CD4-positive, alpha-beta T cell treated with Interleukin-21 for 1 hour (primary cell): ENCODE results near the gene CBARP.

Source experiments
- DNase-seq: peaks from one replicate; pipeline ENCODE4 v3.0.0-alpha.2; 2020

Gene CBARP

DNA sequence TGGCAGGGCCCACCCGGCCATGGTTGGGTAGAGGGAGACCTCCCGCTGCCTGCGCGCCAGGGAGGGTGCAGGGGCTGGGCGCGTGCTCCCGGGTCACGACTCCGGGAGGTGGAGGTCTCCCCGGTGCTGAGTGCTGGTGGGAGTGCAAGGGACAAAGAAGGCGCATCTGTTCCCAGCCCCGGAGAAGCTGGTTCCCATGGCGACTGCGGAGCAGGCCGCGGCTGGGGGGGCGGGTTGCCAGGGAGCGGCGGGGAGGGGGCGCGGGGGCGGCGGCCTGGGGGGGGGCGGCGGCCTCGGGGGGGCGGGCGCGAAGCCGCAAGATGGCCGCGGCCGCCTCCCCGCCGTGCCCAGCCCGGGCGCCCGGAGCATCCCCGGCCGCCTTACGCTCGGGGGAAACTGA, 1.2 kb downstream of the CBARP start:
- DNase-seq, result no peak

DNA sequence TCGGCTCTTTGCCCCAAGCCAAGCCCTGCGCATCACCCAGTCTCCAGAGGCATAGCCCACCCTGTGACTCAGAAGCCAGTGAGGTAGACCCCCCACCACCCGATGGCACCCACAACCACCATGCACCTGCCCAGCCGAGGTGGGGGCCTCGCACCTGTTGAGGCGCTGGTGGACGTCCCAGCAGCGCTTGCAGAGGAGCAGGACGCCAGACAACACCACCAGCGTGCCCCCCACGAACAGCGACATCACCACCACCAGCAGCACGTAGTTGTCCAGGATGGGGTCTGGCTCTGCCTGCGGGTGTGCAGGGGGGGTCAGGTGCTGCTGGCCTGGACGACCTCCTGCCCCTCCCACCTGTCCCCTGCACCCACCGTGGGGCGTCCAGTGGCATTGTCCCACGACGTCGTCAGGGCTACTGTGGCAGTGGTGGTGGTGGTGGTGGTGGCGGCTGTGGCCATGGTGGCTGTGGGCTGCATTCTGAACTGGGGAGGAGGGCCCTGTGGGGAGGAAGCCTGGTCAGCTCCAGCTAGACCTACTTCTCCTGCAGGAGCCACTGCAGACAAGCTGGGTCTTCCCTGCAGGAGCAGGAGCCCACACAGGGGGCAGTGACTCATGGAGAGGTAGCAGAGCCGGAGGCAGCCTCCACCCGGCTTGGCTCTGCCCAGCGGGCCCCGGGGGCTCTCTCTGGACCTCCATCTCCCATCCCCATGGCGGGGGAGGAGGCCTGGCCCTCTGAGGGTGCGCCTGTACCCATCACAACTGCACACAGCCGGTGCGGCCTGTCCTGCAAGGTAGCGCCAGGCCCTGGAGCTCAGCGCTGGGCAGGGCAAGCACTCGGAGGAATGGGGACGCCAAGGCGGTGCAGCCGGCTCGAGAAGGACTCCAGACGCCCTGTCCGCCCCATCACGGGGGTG, 1.9 kb downstream of the CBARP start:
- DNase-seq, result no peak

DNA sequence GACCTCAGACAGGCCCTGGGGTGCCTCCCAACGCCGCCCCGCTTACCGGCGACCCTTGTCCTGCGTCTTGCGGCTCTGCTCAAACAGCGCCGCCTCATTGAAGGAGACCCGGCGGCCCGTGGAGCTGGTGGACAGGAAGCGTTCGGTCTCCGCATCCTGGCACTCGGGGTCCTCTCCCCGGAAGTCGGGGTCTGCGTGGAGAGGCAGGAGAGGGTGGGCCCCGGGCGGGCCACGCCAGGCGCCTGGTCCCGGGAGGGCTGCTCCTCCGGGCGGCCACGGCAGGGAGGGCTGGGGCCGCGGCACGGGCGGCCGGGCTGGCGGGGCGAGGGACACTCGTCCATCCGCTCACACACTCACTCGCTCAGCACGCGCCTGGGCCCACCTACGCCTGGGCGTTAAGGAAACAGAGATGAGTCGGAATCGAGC, 2.8 kb downstream of the CBARP start:
- no peak for DNase-seq

DNA sequence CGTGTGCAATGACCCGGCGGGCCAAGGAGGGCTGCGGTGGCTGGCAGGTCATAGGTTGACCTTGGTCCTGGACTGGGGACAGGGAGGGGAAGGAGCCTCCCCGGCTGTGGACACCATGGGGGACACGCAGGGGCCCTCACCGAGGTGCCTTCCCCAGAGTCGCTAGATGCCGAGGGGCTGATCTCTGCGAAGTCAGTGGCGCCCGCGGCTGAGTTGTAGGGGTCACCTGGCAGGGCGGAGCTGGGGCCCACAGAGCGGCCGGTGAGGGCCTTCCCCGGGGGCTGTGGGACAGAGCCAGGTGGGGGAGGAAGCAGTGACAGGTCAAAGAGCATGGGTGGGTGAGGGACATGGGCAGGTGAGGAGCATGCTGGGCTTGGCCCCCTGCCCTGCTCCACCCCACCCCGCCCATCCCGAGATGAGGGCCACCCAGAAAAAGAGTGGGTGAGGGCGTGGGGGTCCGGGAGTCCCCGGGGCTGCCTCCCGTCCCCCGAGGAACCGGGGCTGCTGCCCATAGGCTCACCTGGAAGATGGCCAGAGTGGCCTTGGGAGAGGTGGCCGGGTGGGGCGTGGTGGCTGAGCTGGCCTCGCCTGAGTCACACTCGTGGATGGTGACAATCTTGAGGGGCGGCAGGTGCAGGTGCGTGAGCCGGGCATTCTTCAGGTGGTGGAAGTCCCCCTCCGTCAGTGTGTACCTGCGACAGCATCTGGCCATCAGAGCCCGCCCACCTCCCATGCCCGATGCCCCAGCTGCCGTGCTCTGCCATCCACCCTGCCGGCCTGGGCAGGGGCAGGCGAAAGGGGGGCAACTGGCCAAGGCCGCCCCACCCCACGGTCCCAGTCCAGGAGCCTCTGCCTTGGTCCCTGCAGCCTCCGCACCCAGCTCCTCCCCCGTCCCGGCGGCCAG, 3.5 kb downstream of the CBARP start:
- DNase-seq, result no peak

DNA sequence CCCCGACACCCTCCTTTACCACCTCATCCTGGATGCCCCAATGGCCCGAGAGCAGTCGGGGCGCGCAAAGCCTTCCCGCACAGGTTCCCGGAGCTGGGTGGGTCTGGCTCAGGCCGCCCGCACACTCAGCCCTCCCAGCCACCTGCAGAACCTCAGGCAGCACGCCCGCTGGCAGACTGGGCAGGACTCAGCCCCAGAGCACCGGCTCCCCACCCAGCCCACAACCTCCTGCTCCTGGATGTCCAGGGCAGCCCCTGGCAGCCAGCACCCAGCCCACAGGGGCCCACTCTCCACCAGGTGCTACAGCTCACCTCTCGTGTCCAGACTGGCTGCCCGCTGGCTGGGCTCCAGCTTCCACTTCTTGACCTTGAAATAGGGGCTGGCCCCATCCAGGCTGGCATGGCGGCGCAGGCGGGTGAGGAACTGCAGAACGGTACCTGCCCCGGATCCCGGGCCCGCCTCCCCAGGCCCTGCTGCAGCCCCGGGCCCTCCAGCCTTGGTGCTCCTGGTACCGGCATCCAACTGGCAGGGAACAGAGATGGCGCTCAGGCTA, 4.6 kb downstream of the CBARP start:
- no peak for DNase-seq

DNA sequence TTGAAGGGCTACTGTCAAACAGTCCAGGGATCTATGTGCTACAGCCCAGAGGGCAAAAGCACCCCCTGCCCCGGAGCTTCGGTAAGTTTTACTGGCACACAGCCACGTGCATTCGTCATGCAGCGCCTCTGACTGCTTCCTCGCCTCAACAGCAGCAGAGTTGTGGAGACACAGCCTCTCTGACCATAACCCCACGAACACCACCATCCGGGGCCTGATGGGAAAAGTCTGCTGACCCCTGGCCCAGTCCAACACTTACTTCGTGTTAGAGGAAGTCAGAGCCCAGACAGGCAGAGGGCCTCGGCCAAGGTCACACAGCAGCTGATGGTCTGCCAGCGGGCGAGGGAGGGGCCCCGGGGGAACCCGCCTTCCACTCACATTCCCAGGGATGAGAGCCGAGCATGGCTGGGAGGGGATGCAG, 5.1 kb downstream of the CBARP start:
- no peak for DNase-seq

DNA sequence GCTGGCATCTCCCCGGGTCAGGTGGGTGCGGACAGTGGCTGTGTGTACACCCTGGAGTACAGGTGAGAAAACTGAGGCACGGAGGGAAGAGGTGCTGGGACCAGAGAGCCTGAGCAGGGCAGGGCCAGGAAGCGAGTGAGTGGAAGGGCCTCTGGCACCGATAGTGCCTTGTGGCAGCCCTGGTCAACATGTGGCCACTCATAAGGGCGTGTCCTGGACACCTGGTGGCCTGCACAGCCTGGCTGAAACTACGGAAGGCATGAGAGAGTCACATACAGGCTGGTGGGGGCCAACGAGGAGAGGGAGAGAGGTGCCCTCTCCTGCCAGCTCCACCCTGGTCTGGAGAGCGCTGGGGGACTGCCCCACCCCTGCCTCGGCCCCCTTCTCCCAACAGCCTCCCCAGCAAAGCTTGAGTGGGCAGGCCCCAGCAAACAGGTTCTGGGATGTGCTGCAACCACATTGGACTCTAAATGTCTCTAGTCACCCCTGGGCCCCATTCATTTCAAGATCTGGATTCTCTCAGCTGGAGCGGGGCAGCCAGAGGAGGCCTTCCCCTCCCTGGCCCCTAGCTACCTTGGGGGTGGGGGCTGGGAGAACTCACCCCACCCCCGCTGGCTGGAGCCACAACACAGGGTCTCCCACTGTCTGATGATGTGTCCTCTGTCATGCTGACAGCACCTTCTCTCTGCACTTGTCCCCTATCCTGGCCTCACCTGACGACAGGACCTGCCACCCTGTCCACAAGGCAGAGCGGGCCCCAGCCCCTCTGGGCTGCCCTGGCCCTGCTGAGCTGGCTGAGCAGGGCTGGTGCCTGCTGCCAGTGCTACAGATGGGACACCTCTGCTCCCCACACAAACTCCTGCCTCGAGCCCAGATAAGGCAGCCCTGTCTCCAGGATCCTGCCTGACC, 5.8 kb downstream of the CBARP start:
- no peak for DNase-seq

DNA sequence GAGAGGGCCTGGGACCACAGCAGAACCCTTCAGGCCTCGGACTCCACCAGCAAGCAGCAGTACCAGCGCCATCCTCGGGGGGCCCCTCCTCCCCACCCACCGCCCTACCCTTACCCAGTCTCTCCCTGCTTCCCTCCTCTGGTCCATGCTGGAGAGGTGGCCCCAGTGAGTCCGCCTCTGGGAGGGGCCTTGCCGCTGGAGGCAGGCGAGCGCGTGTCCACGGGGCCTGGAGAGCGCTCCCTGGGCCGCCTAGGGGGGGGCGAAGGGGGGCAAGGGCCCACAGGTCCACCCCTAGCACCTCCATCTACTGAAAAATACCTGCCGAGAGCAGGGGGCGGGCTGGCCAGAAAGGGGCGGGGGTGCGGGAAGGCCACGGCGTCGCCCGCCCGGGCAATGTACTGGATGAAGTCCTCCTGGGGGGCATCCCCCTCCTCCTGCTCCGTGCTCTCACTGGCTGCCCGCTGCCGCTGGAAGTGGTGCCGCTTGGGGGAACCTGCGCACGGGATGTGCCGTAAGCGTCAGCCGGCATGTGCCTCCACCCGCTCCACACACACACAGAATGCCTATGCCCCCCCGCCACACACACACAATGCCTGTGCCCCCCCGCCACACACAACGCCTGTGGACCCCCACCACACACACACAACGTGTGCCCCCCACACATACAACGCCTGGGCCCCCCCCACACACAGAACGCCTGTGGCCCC, 6.9 kb downstream of the CBARP start:
- DNase-seq, result no peak

DNA sequence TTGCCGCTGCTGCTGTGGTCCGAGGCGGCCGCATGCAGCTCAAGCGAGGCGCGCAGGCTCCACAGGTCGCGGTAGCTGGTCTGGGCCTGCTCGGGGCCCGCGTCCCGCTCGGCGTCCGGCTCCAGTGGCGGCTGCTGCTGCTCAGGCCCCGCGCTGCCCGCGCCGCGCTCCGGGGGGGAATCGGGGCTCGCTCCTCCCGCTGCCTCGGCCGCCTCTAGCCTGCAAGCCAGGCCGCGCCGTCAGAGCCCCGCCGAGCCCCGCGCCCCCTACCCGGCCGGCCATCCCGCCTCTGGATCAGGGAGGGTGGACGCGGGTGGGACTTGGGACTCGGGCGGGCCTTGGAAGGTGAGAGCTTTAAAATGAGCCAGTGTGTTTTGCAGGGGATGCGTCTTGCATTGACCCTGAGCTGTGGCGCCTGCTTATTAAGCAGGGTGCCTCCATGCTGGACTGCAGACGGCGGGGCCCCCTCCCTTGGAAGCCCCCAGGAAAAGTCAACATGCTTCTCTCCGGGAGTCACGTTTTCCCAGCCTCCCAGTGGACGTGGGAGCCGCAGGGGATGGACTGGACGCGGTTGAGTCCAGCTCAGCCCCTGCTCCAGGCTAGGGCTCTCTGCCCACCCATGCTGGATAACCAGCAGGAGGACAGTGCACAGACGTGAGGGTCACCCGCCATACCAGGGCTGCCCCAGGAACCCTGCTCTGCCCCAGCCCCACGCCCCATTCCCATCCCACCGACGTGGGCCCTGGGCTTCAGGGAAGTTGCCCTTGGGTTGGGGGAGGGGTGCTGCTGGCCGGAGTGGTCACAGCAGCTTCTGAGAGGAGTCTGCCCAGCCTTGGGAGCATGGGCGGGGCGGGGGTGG, 7.7 kb downstream of the CBARP start:
- DNase-seq, result no peak

DNA sequence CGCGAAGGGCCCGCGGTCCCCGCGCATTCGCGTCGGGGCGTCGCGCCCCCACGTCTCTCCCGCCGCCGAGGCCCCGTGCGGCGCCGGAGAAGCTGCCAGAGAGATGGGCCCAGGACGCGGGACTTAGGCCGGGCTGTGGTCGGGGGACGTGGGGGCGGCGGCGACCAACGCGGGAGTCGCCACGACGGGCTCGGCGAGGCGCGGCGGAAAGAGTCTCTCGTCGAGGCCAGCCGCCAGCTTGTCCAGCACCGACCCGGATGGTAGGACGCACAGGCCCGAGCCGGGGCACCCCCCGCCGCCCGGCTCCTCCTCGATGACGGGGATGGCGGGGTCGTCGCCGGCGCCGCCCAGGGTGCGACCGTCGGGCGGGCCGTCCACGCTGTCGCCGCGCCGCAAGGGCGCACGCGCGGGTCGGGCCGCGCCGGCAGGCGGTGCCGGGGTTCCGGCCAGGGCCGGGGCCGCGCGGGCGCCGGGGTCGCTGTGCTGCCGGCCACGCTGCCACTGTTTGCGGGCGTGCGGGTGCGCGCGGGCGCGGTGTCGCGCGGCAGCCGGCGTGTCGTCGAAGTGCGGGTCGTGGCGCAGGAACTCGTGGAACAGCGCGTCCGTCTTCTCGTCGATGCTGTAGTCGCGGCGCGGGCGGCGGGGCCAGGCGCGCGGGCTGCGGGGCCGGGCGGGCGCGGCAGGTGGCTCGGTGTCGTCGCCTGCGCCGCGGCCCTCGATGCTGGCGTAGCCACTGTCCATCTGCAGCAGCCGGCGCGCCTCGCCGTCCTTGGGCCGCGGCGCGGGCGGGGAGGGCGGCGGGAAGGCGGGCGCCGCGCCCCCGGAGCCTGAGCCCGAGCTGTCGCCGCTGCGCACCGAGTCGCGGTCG, 8.5 kb downstream of the CBARP start:
- no peak for DNase-seq

DNA sequence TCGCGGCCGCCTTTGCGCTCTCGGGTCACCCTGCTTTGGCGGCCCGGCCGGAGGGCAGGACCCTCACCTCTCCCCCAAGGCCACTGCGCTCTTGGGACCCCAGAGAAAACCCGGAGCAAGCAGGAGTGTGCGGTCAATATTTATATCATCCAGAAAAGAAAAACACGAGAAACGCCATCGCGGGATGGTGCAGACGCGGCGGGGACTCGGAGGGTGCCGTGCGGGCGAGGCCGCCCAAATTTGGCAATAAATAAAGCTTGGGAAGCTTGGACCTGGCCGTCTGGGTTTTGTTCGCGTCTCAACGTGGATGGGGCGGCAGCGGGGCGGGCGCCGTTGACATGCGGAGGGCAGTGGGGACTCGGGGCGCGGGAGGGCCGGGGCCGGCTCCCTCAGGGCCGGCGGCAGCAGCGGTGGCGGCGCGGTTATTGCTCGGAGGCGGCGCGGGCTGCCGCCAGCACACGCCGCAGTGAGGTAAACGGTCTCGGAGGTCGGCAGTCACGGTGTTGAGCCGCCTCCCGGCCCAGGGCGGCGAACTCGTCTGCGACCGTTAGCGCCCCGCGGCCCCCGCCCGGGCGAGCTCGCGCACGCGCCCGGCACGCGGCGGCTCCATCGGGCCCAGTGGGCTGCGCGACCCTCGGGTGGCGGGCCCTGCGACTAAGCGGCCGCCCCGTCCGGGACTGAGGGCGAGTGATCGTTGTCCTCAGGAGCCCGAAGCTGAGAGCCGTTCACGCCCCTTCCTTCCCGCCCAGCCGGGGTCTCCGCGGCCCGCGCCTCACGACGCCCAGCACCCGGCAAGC, 9.4 kb downstream of the CBARP start:
- DNase-seq, result no peak

DNA sequence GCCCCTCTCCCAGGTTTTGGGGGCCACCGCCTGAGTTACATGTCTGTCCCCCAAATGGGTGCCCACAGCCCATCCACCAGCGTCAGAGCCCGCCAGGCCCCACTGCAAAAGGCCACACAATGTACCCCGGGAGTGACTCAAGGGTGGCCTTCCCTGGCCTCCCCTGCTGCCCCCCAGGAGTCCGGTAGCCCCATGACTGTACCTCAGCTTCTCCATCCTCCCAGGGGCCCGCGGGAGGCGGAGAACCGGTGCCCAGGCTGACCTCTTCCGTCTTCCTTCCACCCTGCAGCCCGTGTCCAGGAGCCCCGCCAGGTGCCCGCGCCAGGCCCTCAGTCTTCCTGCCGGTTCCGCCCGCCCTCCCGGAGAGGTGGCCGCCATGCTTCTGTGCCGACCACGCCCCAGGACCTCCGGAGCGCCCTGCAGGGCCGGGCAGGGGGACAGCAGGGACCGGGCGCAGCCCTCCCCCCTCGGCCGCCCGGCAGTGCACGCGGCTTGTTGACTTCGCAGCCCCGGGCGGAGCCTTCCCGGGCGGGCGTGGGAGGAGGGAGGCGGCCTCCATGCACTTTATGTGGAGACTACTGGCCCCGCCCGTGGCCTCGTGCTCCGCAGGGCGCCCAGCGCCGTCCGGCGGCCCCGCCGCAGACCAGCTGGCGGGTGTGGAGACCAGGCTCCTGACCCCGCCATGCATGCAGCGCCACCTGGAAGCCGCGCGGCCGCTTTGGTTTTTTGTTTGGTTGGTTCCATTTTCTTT, 10.3 kb downstream of the CBARP start:
- DNase-seq, result no peak

DNA sequence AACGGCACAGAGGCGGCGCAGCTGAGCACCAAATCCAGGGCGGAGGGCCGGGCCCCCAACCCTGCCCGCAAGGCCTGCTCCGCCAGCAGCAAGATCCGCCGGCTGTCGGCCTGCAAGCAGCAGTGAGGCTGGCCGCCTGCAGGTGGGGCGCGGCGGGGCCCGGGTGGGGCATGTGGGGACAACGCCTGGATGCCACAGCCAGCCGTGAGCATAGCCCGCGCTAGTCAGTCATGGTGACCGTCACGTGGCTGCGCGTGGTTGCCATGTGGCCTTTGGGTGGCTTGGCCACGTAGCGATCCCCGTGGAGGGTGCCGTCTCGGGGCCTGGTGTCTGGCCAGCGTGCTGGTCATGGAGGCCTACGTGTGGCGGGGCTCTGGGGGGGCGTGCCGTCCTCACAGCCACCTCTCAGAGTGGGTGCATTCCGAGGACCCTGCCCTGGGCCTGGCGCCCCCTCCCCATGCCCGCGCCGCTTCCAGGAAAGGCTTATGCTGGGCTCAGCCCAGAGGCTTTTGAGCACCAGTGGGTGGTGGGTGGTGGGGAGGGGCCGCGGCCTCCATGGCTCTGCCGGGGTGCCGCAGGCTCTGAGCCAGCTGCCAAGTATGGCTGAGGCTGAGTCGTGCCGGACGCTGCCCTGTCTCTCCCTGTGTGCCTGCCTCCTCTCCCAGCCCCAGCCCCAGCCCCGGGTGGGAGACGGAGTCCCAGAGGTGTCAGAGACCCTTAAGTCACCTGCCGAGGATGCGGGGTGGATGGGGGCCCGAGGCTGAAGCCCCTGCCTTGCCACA, 11.1 kb downstream of the CBARP start:
- DNase-seq, result no peak

DNA sequence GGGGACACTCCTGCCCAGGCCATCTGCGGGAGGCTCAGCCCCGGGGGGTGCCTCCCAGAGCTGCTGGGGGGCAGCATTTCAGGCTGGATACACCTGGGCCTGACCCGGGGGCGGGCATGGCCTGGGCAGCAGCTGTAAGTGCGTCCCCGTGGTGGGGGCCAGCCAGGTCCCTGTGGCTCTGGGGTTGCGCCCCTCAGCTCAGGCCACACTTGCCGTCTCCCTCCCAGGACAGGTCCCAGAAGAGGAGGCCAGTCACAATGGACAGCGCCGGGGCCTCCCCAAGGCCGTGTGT, 11.6 kb downstream of the CBARP start:
- no peak for DNase-seq

DNA sequence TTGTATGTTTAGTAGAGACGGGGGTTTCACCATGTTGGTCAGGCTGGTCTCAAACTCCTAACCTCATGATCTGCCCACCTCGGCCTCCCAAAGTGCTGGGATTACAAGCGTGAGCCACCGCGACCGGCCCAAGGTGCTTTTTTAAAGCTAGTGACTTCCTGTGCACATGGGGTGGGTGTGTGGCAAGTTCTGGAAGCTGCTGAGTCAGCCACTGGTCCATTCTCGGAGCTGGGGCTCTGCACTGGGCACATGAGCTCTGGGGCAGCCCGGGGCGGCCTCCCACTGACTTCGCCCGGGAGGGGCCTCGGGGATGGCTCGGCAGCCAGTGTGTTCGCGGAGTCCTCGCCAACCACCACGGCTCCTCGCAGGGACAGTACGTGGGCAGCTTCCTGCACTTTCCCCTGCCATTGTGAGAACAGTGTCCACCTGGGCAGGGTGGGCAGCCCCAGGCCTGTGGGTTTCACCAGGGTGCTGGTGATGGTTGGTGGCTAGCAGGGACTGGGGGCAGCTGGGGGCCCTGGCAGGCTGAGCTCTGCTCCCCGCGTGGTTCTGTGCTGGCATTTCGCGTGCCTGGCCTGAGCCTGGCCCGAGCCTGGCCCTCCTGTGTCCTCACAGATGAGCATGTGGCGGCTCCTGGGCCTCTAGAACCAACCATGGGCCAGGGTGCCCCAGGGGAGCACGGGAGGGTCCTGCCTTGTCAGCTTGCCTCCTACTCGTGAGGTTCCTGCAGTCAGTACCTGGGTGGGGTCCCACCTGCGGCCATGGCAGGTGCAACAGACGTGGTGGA, 12.2 kb downstream of the CBARP start:
- no peak for DNase-seq

DNA sequence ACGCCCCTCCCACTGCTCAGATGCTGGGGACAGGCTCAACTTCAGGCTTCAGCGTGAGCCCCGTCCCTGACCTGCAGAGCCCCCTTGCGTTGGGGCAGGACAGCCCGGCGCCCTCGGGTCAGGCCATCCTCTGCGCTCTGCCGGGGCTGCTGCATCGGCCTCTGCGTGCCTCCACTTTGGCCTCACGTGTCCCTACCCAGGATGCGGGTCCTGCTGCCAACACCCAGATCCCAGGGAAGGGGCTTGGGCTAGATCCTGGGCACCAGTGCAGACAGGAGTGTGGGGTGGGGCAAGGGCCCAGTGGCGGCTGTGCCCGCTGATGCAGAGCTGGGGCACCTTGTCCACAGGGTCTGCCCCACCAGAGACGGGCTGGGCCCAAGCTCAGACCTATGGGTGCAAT, 13.0 kb downstream of the CBARP start:
- no peak for DNase-seq
